BLaER1 treated with 17β-estradiol and CSF1 and Interleukin-3, amounts not matched to agents 10 nM and 100 nM (cell line): ENCODE data around the gene IL1F10.
A peak's percentile ranks its signal among the peaks of the same experiment; 100 is the strongest.

Experiments used
- H3K27ac ChIP-seq, 11 experiments: shearing (Covaris generic); formaldehyde crosslinking; 2 replicates each; pipeline ENCODE4 v1.8.1; 2022
- H3K27me3 ChIP-seq, 11 experiments: shearing (Covaris generic); formaldehyde crosslinking; 2 replicates each; pipeline ENCODE4 v1.8.1; 2022
- H3K36me3 ChIP-seq, 11 experiments: shearing (Covaris generic); formaldehyde crosslinking; 2 replicates each; pipeline ENCODE4 v1.8.1; 2022
- H3K4me1 ChIP-seq, 10 experiments: shearing (Covaris generic); formaldehyde crosslinking; 2 replicates each; pipeline ENCODE4 v1.8.1; 2022
- H3K4me2 ChIP-seq, 11 experiments: shearing (Covaris generic); formaldehyde crosslinking; 2 replicates each; pipeline ENCODE4 v1.8.1; 2022
- H3K4me3 ChIP-seq, 10 experiments: shearing (Covaris generic); formaldehyde crosslinking; 2 replicates each; pipeline ENCODE4 v1.8.1; 2022
- H3K9ac ChIP-seq, 11 experiments: shearing (Covaris generic); formaldehyde crosslinking; 2 replicates each; pipeline ENCODE4 v1.8.1; 2022
- H3K9me3 ChIP-seq, 11 experiments: shearing (Covaris generic); formaldehyde crosslinking; replicated peaks in 1 of 11; 2 replicates each; pipeline ENCODE4 v1.8.1; 2022
- H4K20me1 ChIP-seq, 11 experiments: shearing (Covaris generic); formaldehyde crosslinking; 2 replicates each; pipeline ENCODE4 v1.8.1; 2022
- Cebpa-rat ChIP-seq, 11 experiments: shearing (Covaris generic); IDR thresholded peaks; 2 replicates each; pipeline ENCODE4 v1.8.1; 2022

Gene IL1F10

DNA sequence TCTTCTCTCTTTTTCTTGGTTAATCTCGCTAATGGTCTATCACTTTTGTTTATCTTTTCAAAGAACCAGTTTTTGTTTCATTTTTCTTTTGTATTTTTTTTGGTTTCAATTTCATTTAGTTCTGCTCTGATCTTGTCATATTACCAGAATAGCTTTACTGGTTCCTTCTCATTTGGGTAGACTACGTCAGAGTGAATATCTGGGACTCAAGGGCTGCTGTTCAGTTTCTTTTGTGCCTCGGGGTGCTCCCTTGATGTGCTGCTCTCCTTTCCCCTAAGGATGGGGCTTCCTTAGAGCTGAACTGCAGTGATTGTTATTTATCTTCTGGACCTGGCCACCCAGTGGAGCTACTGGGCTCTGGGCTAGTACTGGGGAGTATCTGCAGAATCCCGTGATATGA lies 30.3 kb downstream of the IL1F10 start:
- no peak for TF ChIP-seq Cebpa-rat (IDR thresholded peaks at IDR 0.05)
- no peaks in the 10 kb centered on the region for H3K36me3 ChIP-seq
- peaks cover 8 to 44% (median 19%) of the 10 kb centered on the region in 11 experiments; a peak in 19 of 22 replicates for H3K9me3 ChIP-seq
- peak overlapping the region in 1 of 11 experiments; percentile 0; a peak in 1 of 22 replicates for H3K27ac ChIP-seq
- H3K4me3 ChIP-seq = no peak overlapping the region
- peak overlapping the region in 4 of 11 experiments; percentile 4 to 52 (median 22); a peak in 5 of 22 replicates for H3K4me2 ChIP-seq
- no peaks in the 10 kb centered on the region for H4K20me1 ChIP-seq
- no peaks in the 10 kb centered on the region for H3K27me3 ChIP-seq
- H3K4me1 ChIP-seq = peaks cover 0 to 25% (median 0%) of the 10 kb centered on the region in 10 experiments; a peak in 7 of 20 replicates
- H3K9ac ChIP-seq = no peak overlapping the region

DNA sequence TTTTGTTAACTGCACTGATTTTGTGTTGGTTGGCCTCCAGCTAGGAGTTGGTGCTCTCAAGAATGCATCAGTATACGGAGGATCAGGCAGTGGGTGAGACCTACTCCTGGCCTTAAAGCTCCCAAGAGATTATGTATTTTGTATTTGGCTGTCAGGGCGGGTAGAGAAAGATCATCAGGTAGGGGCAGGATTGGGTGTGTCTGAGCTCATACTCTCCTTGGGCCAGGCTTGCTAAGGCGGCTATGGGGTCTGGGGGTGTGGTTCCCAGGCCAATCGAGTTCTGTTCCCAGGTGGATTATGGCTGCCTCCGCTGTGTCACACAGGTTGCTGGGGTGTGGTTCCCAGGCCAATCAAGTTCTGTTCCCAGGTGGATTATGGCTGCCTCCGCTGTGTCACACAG lies 30.8 kb downstream of the IL1F10 start:
- Histone ChIP-seq H3K4me3 (no peak overlapping the region), H3K36me3 (no peaks in the 10 kb centered on the region), H3K4me1 (peaks cover 0 to 26% (median 0%) of the 10 kb centered on the region in 10 experiments; a peak in 7 of 20 replicates), H4K20me1 (no peaks in the 10 kb centered on the region), H3K9ac (no peak overlapping the region), H3K27ac (peak overlapping the region in 1 of 11 experiments; percentile 0; a peak in 1 of 22 replicates), H3K9me3 (peaks cover 8 to 44% (median 19%) of the 10 kb centered on the region in 11 experiments; a peak in 19 of 22 replicates), H3K4me2 (peak overlapping the region in 4 of 11 experiments; percentile 4 to 52 (median 22); a peak in 5 of 22 replicates), H3K27me3 (no peaks in the 10 kb centered on the region)
- TF ChIP-seq Cebpa-rat (IDR thresholded peaks at IDR 0.05) = no peak

DNA sequence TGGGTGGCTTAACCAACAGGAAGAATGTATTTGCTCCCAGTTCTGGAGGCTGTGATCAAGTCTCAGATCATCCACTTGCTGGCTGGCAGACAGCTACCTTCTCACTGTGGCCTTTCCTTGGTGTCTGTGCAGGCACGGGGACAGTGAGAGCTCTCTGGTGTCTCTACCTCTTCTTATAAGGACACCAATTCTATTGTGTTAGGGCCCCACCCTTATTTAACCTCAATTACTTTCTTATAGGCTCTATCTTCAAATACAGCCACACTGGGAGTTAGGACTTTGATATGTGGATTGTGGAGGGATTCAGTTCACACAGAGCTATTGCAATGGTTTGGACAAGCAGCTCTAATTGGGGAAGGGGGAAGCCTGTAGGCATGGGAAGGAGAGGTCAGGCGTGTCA lies 34.4 kb downstream of the IL1F10 start:
- TF ChIP-seq Cebpa-rat (IDR thresholded peaks at IDR 0.05) = no peak
- Histone ChIP-seq H3K9me3 (peaks cover 5 to 25% (median 15%) of the 10 kb centered on the region in 11 experiments; a peak in 16 of 22 replicates), H3K4me3 (no peak overlapping the region), H3K4me1 (peaks cover 0 to 41% (median 0%) of the 10 kb centered on the region in 10 experiments; a peak in 7 of 20 replicates), H3K9ac (no peak overlapping the region), H3K27me3 (no peaks in the 10 kb centered on the region), H3K36me3 (no peaks in the 10 kb centered on the region), H3K4me2 (no peak overlapping the region), H3K27ac (no peak overlapping the region), H4K20me1 (no peaks in the 10 kb centered on the region)

DNA sequence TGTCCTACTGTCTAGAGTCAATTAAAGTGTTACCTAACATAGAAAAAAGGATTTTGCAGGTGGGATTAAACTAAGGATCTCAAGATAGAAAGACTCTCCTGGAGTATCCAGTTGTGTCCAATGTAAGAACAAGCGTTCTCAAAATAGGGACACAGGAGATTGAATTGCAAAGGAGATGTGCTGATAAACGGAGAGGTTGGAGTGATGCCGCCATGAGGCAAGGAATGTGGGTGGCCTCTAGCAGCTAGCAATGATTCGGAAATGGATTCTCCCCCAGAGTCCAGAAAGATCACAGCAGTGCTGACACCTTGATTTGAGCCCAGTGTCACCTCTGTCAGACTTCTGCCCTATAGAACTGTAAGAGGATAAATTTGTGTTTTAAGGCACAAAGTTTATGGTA lies 35.5 kb downstream of the IL1F10 start:
- H3K36me3 ChIP-seq = no peaks in the 10 kb centered on the region
- H3K27ac ChIP-seq = no peak overlapping the region
- TF ChIP-seq Cebpa-rat (IDR thresholded peaks at IDR 0.05) = no peak
- H3K4me2 ChIP-seq = no peak overlapping the region
- peaks cover 0 to 32% (median 2%) of the 10 kb centered on the region in 10 experiments; a peak in 13 of 20 replicates for H3K4me1 ChIP-seq
- H3K9me3 ChIP-seq = peaks cover 0 to 15% (median 8%) of the 10 kb centered on the region in 11 experiments; a peak in 15 of 22 replicates
- H3K9ac ChIP-seq = no peak overlapping the region
- H3K4me3 ChIP-seq = no peak overlapping the region
- no peaks in the 10 kb centered on the region for H3K27me3 ChIP-seq
- no peaks in the 10 kb centered on the region for H4K20me1 ChIP-seq

DNA sequence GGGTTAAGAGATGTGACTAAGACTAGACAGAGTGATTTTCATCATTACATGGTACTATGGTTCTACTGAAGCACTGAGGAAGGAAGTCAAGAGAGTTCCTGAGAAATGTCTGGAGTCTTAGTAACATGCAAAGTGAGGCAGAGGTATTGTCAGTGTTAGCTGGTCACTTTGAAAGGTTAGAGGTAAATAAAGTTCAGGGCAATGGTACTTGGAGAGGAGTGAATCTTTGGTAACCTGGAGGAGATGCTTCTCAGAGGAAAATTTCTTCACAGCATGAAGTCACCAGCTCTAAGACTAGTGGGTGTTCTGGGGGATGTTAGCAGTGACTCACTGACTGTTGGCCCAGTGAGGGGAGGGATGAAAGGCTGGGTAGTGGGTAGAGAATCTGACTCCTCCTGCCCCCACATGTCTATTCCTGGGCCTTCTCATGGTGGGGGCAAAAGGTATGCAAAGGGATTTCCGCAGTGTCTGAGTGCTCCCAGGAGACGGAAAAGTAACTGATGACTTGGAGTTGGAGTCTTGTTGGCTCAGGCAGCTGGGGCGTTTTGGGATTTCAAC lies 36.4 kb downstream of the IL1F10 start:
- no peak overlapping the region for H3K4me3 ChIP-seq
- H3K36me3 ChIP-seq = no peaks in the 10 kb centered on the region
- peaks cover 0 to 8% (median 4%) of the 10 kb centered on the region in 11 experiments; a peak in 12 of 22 replicates for H3K9me3 ChIP-seq
- no peaks in the 10 kb centered on the region for H3K27me3 ChIP-seq
- H3K9ac ChIP-seq = no peak overlapping the region
- TF ChIP-seq Cebpa-rat (IDR thresholded peaks at IDR 0.05) = no peak
- no peaks in the 10 kb centered on the region for H4K20me1 ChIP-seq
- H3K4me2 ChIP-seq = peak overlapping the region in 3 of 11 experiments; percentile 4 to 60 (median 48); a peak in 6 of 22 replicates
- H3K4me1 ChIP-seq = peaks cover 4 to 36% (median 7%) of the 10 kb centered on the region in 10 experiments; a peak in 17 of 20 replicates
- no peak overlapping the region for H3K27ac ChIP-seq

DNA sequence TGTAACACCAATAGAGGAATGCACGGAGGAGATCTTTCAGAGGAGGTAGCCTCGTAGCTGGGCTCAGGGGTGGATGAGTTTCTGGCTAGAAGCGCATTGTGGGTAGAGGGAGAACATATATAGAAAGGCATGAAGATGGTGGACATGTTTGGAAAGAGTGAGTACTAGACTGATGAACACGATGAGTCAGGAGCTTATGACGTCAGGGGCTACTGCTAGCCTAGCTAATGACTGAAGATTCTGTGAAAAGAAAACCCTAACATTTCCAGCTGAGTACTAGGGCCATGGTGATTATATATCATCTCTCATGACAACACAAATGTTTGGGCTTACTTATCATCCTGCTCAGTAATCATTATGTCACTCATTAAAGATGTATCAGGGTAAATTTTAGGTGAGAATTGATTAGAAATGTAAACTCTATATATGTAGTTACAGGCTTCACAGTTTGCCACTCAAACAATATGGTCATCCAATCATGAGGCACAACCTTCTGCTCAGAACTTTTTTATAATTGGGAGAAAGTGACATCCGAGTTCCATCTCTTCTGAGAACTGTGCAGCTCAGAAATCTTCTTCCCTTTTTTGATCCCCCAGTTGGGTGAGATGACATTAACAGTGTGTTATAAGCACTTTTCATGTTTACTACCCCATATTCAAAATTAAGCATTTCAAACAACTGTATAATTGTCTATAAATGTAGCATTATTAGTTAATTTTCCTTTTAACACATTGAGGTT lies 37.4 kb downstream of the IL1F10 start:
- no peak overlapping the region for H3K27ac ChIP-seq

DNA sequence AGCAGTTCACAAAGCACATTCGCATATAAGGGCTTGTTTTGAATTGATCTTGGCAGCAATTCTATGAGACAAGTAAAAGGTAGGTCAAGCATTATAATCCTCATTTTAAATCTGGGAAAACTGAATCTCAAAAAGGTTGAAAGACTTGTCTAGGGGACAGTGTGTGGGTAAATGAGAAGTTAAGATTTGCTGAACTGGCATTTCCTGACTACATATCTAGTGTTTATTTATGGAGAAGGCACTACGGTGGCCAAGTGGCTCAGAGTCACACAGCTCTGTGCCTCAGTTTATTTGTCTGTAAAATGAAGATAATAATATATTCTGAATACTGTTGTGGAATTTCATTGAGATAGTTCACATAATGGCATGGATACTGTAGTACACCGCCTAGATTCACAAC lies 43.4 kb downstream of the IL1F10 start:
- Histone ChIP-seq H3K4me2 (peak overlapping the region in 5 of 11 experiments; percentile 55 to 86 (median 84); a peak in 10 of 22 replicates), H3K9ac (no peak overlapping the region), H3K4me1 (peaks cover 12 to 80% (median 31%) of the 10 kb centered on the region in 10 experiments), H4K20me1 (no peaks in the 10 kb centered on the region), H3K27ac (peak overlapping the region in 2 of 11 experiments; percentile 4 to 5; a peak in 1 of 22 replicates), H3K9me3 (no peaks in the 10 kb centered on the region), H3K36me3 (no peaks in the 10 kb centered on the region), H3K4me3 (no peak overlapping the region), H3K27me3 (no peaks in the 10 kb centered on the region)
- no peak for TF ChIP-seq Cebpa-rat (IDR thresholded peaks at IDR 0.05)

More for the DNA sequence above, 37.4 kb downstream of the IL1F10 start:
- Histone ChIP-seq H3K4me1 (peaks cover 4 to 46% (median 7%) of the 10 kb centered on the region in 10 experiments; a peak in 17 of 20 replicates), H3K4me3 (no peak overlapping the region), H3K27me3 (no peaks in the 10 kb centered on the region), H3K4me2 (peak overlapping the region in 2 of 11 experiments; percentile 48 to 60; a peak in 4 of 22 replicates), H3K36me3 (no peaks in the 10 kb centered on the region), H3K9me3 (peaks cover 0 to 5% (median 0%) of the 10 kb centered on the region in 11 experiments; a peak in 3 of 22 replicates), H4K20me1 (no peaks in the 10 kb centered on the region), H3K9ac (no peak overlapping the region)
- TF ChIP-seq Cebpa-rat (IDR thresholded peaks at IDR 0.05) = no peak

DNA sequence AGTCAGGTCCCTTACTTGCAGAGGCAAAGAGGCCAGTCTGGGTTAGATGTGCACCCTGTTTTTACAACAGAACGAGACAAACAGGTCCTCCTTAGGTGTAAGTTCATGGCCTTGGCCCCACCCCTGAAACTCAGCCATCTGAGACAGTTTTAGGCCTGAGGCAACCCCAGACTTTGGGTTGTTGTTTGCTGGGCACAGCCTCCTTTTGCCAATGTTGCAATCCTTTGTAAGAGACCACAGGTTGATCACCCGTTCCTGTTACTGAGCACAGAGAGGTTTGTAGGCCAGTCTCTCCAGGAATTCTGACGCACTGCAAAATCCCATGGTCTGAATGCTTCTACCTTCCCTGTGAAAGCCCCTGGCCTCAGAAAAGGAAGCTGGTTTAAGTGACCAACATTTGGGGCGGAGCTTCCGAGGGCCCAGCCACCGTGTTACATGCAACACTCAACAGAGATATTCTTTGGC lies 44.1 kb downstream of the IL1F10 start:
- no peak for TF ChIP-seq Cebpa-rat (IDR thresholded peaks at IDR 0.05)
- Histone ChIP-seq H3K27ac (no peak overlapping the region; a peak in 1 of 22 replicates), H3K9ac (no peak overlapping the region), H4K20me1 (no peaks in the 10 kb centered on the region), H3K36me3 (no peaks in the 10 kb centered on the region), H3K4me3 (no peak overlapping the region), H3K27me3 (no peaks in the 10 kb centered on the region), H3K9me3 (no peaks in the 10 kb centered on the region), H3K4me2 (peak overlapping the region in 5 of 11 experiments; percentile 55 to 86 (median 84); a peak in 11 of 22 replicates), H3K4me1 (peaks cover 20 to 88% (median 38%) of the 10 kb centered on the region in 10 experiments)

DNA sequence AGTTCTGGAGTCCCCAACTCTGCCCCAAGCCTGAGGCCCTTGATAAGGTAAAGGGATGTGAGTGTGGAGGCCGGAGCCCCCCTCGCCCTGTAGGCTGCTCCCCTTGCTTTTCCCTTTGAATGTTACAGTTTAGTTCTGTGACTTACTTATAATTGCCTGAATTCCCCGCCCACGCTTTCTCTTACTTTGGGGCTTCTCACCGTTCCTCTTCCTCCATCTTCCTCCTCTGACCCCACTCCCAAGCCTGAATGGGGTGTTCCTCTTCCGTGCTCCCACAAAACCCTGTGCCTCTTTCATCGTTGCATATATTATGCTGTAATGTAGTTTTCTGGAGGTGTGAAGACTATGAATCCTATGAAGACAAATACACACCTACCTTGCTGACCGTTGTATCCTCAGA lies 44.7 kb downstream of the IL1F10 start:
- H3K4me1 ChIP-seq = peaks cover 23 to 94% (median 44%) of the 10 kb centered on the region in 10 experiments
- no peaks in the 10 kb centered on the region for H3K9me3 ChIP-seq
- H3K27ac ChIP-seq = no peak overlapping the region; a peak in 1 of 22 replicates
- no peaks in the 10 kb centered on the region for H3K27me3 ChIP-seq
- peak overlapping the region in 5 of 11 experiments; percentile 55 to 86 (median 84); a peak in 10 of 22 replicates for H3K4me2 ChIP-seq
- no peak for TF ChIP-seq Cebpa-rat (IDR thresholded peaks at IDR 0.05)
- H3K9ac ChIP-seq = no peak overlapping the region
- no peaks in the 10 kb centered on the region for H4K20me1 ChIP-seq
- no peaks in the 10 kb centered on the region for H3K36me3 ChIP-seq
- H3K4me3 ChIP-seq = no peak overlapping the region
